A549 (cell line): Measurements from ENCODE around the gene ANKFN1. TPM values are rescaled to one million over a fixed set of nuclear protein-coding genes. Genes with fewer than 3 reads are reported as not detected.

ENCODE experiments used
- ATAC-seq, 2 experiments: fragments of 200-7000 bp in 1 of 2; fragments of >200 bp in 1 of 2; cut with Nextera tagmentation in 1 of 2; cut with Tn5 transposase in 1 of 2; 3 replicates each; pipeline versions ENCODE4 v1.8.0 to v1.9.1; 2018 to 2020; ENCODE audit warnings: mild to moderate bottlenecking in 1 of 2, moderate library complexity in 1 of 2
- CTCF ChIA-PET: fragments of 300-600 bp; sonication (Branson Sonifier 250); formaldehyde crosslinking; extraction: SDS; loops from one replicate; lab custom pipeline; 2021; ENCODE audit warnings: antibody characterized with exemption, inconsistent platforms; lab: Yijun Ruan, JAX
- POLR2A ChIA-PET: fragments of 350-600 bp; formaldehyde crosslinking; extraction: SDS; loops from one replicate; lab custom pipeline; 2021; ENCODE audit warnings: antibody characterized with exemption, inconsistent platforms; lab: Yijun Ruan, JAX
- DNase-seq, 2 experiments: peaks; one replicate each; pipeline versions ENCODE4 v3.0.0 to v3.0.0-alpha.2; 2011 to 2016; ENCODE audit warnings: low read depth in 1 of 2, low spot score in 1 of 2
- FAIRE-seq: peaks from 2 replicates; lab custom pipeline; 2011; peaks lifted over from hg19 to GRCh38; lab: Jason Lieb, UNC
- H3K27ac ChIP-seq, 2 experiments: fragments of >200 bp; sonication (Bioruptor Twin); formaldehyde crosslinking; 3 replicates each; pipeline ENCODE4 v1.5.1; 2016 to 2017
- H3K4me1 ChIP-seq: fragments of >200 bp; sonication (Bioruptor Twin); formaldehyde crosslinking; 3 replicates; pipeline ENCODE4 v1.6.1; 2016
- H3K4me2 ChIP-seq: fragments of >200 bp; sonication (Bioruptor Twin); formaldehyde crosslinking; 3 replicates; pipeline ENCODE4 v1.6.1; 2016
- H3K4me3 ChIP-seq: fragments of >200 bp; sonication (Bioruptor Twin); formaldehyde crosslinking; 3 replicates; pipeline ENCODE4 v1.5.1; 2016
- H3K9me3 ChIP-seq: fragments of >200 bp; sonication (Bioruptor Twin); formaldehyde crosslinking; 3 replicates; pipeline ENCODE4 v1.6.1; 2016
- ATOH8 ChIP-seq: fragments of 250-450 bp; sonication (Bioruptor Pico); IDR thresholded peaks from 2 replicates; pipeline ENCODE4 v1.5.0; 2020; ENCODE audit warnings: low read depth, mild to moderate bottlenecking, moderate library complexity
- BCL3 ChIP-seq: fragments of >200 bp; sonication (Bioruptor Twin); formaldehyde crosslinking; IDR thresholded peaks from 3 replicates; pipeline ENCODE4 v1.6.1; 2016
- CHD2 ChIP-seq: fragments of 150-350 bp; IDR thresholded peaks from 2 replicates; pipeline ENCODE4 v1.6.1; 2014; ENCODE audit warnings: low read length; ENCODE audit not compliant: partially characterized antibody
- ELK1 ChIP-seq: fragments of 150-350 bp; IDR thresholded peaks from 2 replicates; pipeline ENCODE4 v1.6.1; 2014; ENCODE audit warnings: low read depth, mild to moderate bottlenecking, low read length
- FOSB ChIP-seq: fragments of 250-450 bp; sonication (Bioruptor Pico); IDR thresholded peaks from 2 replicates; pipeline ENCODE4 v1.5.0; 2020; ENCODE audit warnings: mild to moderate bottlenecking, moderate library complexity
- FOXS1 ChIP-seq: fragments of 250-450 bp; sonication (Bioruptor Pico); IDR thresholded peaks from 2 replicates; pipeline ENCODE4 v1.5.0; 2020; ENCODE audit warnings: mild to moderate bottlenecking, moderate library complexity
- HOXA7 ChIP-seq: fragments of 250-450 bp; sonication (Bioruptor Pico); IDR thresholded peaks from 2 replicates; pipeline ENCODE4 v1.5.0; 2020; ENCODE audit warnings: mild to moderate bottlenecking, moderate library complexity
- HOXB5 ChIP-seq: fragments of 250-450 bp; sonication (Bioruptor Pico); IDR thresholded peaks from 2 replicates; pipeline ENCODE4 v1.5.0; 2020; ENCODE audit warnings: mild to moderate bottlenecking, moderate library complexity
- JUN ChIP-seq, 2 experiments: fragments of >200 bp; sonication (Bioruptor Twin); formaldehyde crosslinking; IDR thresholded peaks; 2 replicates in 1 of 2; 3 replicates in 1 of 2; pipeline ENCODE4 v1.6.1; 2016 to 2017
- MAFK ChIP-seq: fragments of 450-650 bp; IDR thresholded peaks from 2 replicates; pipeline ENCODE4 v1.6.1; 2014; ENCODE audit not compliant: partially characterized antibody
- MAZ ChIP-seq: fragments of 150-350 bp; IDR thresholded peaks from 2 replicates; pipeline ENCODE4 v1.6.1; 2014; ENCODE audit warnings: antibody characterized with exemption, low read depth, low read length, borderline replicate concordance
- NPAS2 ChIP-seq: fragments of 250-450 bp; sonication (Bioruptor Pico); IDR thresholded peaks from 2 replicates; pipeline ENCODE4 v1.8.0; 2022; ENCODE audit warnings: mild to moderate bottlenecking, moderate library complexity, borderline replicate concordance
- POLR2AphosphoS2 ChIP-seq: conservative IDR thresholded peaks from 2 replicates; pipeline ENCODE4 v1.6.1; 2012; ENCODE audit warnings: low read length, improper control_type of control experiment, inconsistent platforms
- RNF2 ChIP-seq: fragments of 200-600 bp; sonication (generic); IDR thresholded peaks from 2 replicates; pipeline ENCODE4 v1.6.1; 2016; ENCODE audit warnings: low read depth, mild to moderate bottlenecking, antibody characterized with exemption, moderate library complexity, borderline replicate concordance
- SREBF2 ChIP-seq: fragments of 450-650 bp; IDR thresholded peaks from 2 replicates; pipeline ENCODE4 v1.6.1; 2014; ENCODE audit warnings: mild to moderate bottlenecking, moderate library complexity
- TP53 ChIP-seq: fragments of 250-450 bp; sonication (Bioruptor Pico); IDR thresholded peaks from 2 replicates; pipeline ENCODE4 v1.5.0; 2021; ENCODE audit warnings: mild to moderate bottlenecking, moderate library complexity
- ZC3H11A ChIP-seq: fragments of 450-650 bp; IDR thresholded peaks from 2 replicates; pipeline ENCODE4 v1.6.1; 2014; ENCODE audit warnings: antibody characterized with exemption, mild to moderate bottlenecking
- ZFP36 ChIP-seq: fragments of 450-650 bp; IDR thresholded peaks from 2 replicates; pipeline ENCODE4 v1.6.1; 2014; ENCODE audit warnings: borderline replicate concordance; ENCODE audit not compliant: partially characterized antibody
- WGBS: methylation state at CpG from one replicate; pipeline ENCODE4 v1.1.6; 2017; ENCODE audit errors: missing lambda C conversion rate; 5-methylcytosine and 5-hydroxymethylcytosine counted together
- polyA plus RNA-seq, 4 experiments: library from polyadenylated mRNA; depleted of rRNA in 3 of 4; stranded (reverse); fragments of >200 nt; fragmentation: RNase III in 1 of 4; extraction: RNeasy Plus Mini Kit Qiagen cat#74134 plus additional on column Dnase treatment in 1 of 4; gene quantifications; 2 replicates in 3 of 4; 3 replicates in 1 of 4; pipeline ENCODE4 v1.2.3, GENCODE V29; 2011 to 2017
- TF ChIP-seq, protein P1 (sequence below): fragments of 250-450 bp; sonication (Bioruptor Pico); IDR thresholded peaks from 2 replicates; pipeline ENCODE4 v1.5.0; 2021; ENCODE audit warnings: mild to moderate bottlenecking, moderate library complexity, borderline replicate concordance
- TF ChIP-seq, protein P2 (sequence below): IDR thresholded peaks from 2 replicates; pipeline ENCODE4 v1.6.1; 2012

ANKFN1 gene
- polyA plus RNA-seq, 2 of the 4 experiments (the other 2 are of a cell fraction), result 0.37 TPM; not detected in 1

DNA sequence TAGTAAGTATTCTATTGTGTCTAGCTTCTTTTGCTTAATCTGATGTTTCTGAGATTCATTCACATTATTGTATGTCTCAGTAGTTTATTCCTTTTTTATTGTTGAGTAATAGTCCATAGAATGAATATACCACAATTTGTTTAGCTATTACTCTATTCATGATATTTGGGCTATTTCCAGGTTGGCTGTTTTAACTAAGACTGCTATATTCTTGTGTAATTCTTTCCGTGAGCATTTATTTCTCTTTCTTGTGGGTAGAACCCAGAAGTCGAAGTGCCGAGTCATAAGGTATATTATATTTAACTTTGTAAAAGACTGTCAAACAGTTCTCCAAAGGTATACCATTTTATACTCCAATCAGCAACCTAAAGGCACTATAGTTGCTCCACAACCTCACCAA is 160.8 kb downstream of the ANKFN1 start (continued):
- no peak for TF ChIP-seq TP53 (CRISPR knock-in tag)
- no peak for TF ChIP-seq ATOH8 (CRISPR knock-in tag)
- no peak for TF ChIP-seq SREBF2
- no peak for TF ChIP-seq JUN (IDR thresholded peaks at IDR 0.05)
- TF ChIP-seq FOSB (CRISPR knock-in tag), result no peak

- ATAC-seq (no peak), FAIRE-seq (no peak), DNase-seq (no peak)
- TF ChIP-seq RNF2 (no peak), SREBF2 (no peak), MAFK (no peak), POLR2AphosphoS2 (no peak)
- TF ChIP-seq, protein P1, sequence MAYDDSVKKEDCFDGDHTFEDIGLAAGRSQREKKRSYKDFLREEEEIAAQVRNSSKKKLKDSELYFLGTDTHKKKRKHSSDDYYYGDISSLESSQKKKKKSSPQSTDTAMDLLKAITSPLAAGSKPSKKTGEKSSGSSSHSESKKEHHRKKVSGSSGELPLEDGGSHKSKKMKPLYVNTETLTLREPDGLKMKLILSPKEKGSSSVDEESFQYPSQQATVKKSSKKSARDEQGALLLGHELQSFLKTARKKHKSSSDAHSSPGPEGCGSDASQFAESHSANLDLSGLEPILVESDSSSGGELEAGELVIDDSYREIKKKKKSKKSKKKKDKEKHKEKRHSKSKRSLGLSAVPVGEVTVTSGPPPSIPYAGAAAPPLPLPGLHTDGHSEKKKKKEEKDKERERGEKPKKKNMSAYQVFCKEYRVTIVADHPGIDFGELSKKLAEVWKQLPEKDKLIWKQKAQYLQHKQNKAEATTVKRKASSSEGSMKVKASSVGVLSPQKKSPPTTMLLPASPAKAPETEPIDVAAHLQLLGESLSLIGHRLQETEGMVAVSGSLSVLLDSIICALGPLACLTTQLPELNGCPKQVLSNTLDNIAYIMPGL, result no peak
- Histone ChIP-seq H3K27ac (no peak overlapping the region), H3K9me3 (no peaks in the 10 kb centered on the region), H3K4me2 (no peak overlapping the region), H3K4me3 (no peak overlapping the region), H3K4me1 (no peaks in the 10 kb centered on the region)
- 25% methylated on average over 4 of the region's 4 CpGs for WGBS
- ChIA-PET POLR2A (no interaction called here), CTCF (interaction anchor here (1.4 kb wide), 1 partner anchor 401 kb away, joined by 5 read pairs; no protein-coding TSS in a partner anchor)
Measured at GRCh38 chr17:56314984-56315602, 161.8 kb downstream of the ANKFN1 start.

- 0% methylated on average over 1 of the region's 1 CpG for WGBS
- FAIRE-seq, result no peak
- CTCF ChIA-PET, result interaction anchor here (1.4 kb wide), 1 partner anchor 399 kb away, joined by 5 read pairs; no protein-coding TSS in a partner anchor
- Histone ChIP-seq H3K9me3 (no peaks in the 10 kb centered on the region), H3K4me3 (no peak overlapping the region), H3K4me2 (no peak overlapping the region), H3K27ac (no peak overlapping the region), H3K4me1 (no peaks in the 10 kb centered on the region)
- POLR2A ChIA-PET, result no interaction called here
- TF ChIP-seq CHD2, result no peak
- TF ChIP-seq, protein P2, sequence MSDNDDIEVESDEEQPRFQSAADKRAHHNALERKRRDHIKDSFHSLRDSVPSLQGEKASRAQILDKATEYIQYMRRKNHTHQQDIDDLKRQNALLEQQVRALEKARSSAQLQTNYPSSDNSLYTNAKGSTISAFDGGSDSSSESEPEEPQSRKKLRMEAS, result no peak
- no peak for DNase-seq
- ATAC-seq, result no peak
Measured at GRCh38 chr17:56316604-56317003, 163.3 kb downstream of the ANKFN1 start.

DNA sequence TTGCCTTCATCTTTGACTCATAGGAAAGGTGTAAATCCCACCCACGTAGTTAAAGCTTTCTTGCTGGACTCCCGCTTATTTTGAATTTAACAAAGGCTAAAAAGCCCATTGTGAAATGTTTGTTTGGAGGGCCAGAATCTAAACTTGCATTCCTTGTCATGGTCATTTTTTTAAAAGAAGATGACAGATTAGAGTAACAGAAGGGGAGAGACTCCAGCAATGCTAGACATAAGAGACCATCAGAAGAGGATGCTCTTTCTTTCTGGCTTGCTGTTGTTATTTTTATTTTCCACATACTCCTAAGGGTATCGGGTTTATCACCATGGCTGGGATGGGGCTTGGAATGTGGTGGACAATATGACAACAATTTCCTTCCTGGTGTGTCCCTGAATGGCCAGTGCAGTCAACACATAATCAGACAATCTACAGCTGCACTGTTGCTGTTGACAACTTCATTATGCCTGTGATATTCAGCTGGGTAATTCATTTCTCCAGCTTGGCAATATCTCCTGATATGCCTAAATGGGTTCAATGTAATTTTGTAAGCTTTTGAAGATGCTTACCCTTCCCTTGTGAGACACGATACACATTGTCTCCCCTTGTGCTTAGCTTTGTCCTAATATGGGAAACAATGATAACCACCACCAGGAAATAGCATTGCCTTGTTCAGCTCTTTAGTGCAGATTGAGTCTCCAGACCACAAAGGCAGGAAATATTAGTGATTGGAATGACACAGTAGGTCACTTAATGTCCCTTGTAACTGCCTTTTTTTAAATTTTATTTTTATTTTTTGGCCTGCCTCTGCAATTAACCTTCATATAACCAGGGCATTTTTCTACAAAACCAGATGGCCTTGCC is 164.3 kb downstream of the ANKFN1 start:
- no peak for FAIRE-seq
- H3K27ac ChIP-seq, result no peak overlapping the region
- no peaks in the 10 kb centered on the region for H3K4me1 ChIP-seq
- no peak overlapping the region for H3K4me3 ChIP-seq
- no peaks in the 10 kb centered on the region for H3K9me3 ChIP-seq
- no peak for DNase-seq
- no peak overlapping the region for H3K4me2 ChIP-seq
- WGBS, result 25% methylated on average over 4 of the region's 4 CpGs
- ATAC-seq, result no peak
- TF ChIP-seq ELK1 (no peak), MAFK (no peak), BCL3 (no peak), HOXB5 (CRISPR knock-in tag) (no peak), ZC3H11A (no peak), ZFP36 (no peak), NPAS2 (CRISPR knock-in tag) (no peak), HOXA7 (CRISPR knock-in tag) (no peak), FOXS1 (CRISPR knock-in tag) (no peak), MAZ (no peak)
- ChIA-PET CTCF (interaction anchor here (0.9 to 1.1 kb wide), 2 partner anchors 191 to 473 kb away, joined by 3 to 4 read pairs; no protein-coding TSS in a partner anchor), POLR2A (no interaction called here)
